Mesenchymal stem cell (in vitro differentiated cells and primary cell): ENCODE results near the gene EEFSEC.

Experiments
- DNase-seq: peaks from one replicate; pipeline ENCODE4 v3.0.0-alpha.2; 2013
- H2AFZ ChIP-seq: one replicate; pipeline ENCODE4 v1.6.1; 2013; ENCODE audit warnings: low read depth, mild to moderate bottlenecking, control low read depth, inconsistent platforms, low read length, moderate library complexity
- H2AK5ac ChIP-seq: 2 replicates; pipeline ENCODE4 v1.6.1; 2013; ENCODE audit warnings: low read length, moderate library complexity, mild to moderate bottlenecking, inconsistent platforms; ENCODE audit not compliant: severe bottlenecking
- H2BK120ac ChIP-seq: one replicate; pipeline ENCODE4 v1.6.1; 2013; ENCODE audit warnings: low read depth, mild to moderate bottlenecking, inconsistent platforms, low read length, moderate library complexity
- H2BK12ac ChIP-seq, 2 experiments: one replicate each; pipeline ENCODE4 v1.6.1; 2013; ENCODE audit warnings: inconsistent platforms in 2 of 2, low read length in 2 of 2, mild to moderate bottlenecking in 2 of 2, moderate library complexity in 2 of 2, control low read depth in 1 of 2
- H2BK15ac ChIP-seq: one replicate; pipeline ENCODE4 v1.6.1; 2013; ENCODE audit warnings: mild to moderate bottlenecking, low read depth, inconsistent platforms; ENCODE audit not compliant: poor library complexity, severe bottlenecking
- H2BK5ac ChIP-seq: 2 replicates; pipeline ENCODE4 v1.6.1; 2013; ENCODE audit warnings: low read depth, mild to moderate bottlenecking, low read length, control low read depth, inconsistent platforms; ENCODE audit not compliant: poor library complexity, severe bottlenecking
- H3K14ac ChIP-seq, 2 experiments: one replicate each; pipeline ENCODE4 v1.6.1; 2013; ENCODE audit warnings: inconsistent platforms in 2 of 2, low read length in 2 of 2, control low read depth in 1 of 2, mild to moderate bottlenecking in 1 of 2, moderate library complexity in 1 of 2
- H3K18ac ChIP-seq, 2 experiments: one replicate each; pipeline ENCODE4 v1.6.1; 2013; ENCODE audit warnings: inconsistent platforms in 2 of 2, low read length in 2 of 2, control low read depth in 1 of 2, low read depth in 1 of 2, mild to moderate bottlenecking in 1 of 2
- H3K23ac ChIP-seq, 2 experiments: one replicate each; pipeline ENCODE4 v1.6.1; 2013; ENCODE audit warnings: inconsistent platforms in 2 of 2, low read length in 2 of 2, mild to moderate bottlenecking in 2 of 2, moderate library complexity in 2 of 2, control low read depth in 1 of 2
- H3K27ac ChIP-seq: 2 replicates; pipeline ENCODE4 v1.5.1; 2013; ENCODE audit warnings: mild to moderate bottlenecking, moderate library complexity, low read length, control low read depth, inconsistent platforms; ENCODE audit not compliant: poor library complexity, severe bottlenecking
- H3K27me3 ChIP-seq, 2 experiments: 2 replicates each; pipeline versions ENCODE4 v1.6.1 to v1.7.0; 2013; ENCODE audit warnings: low read length in 2 of 2, mild to moderate bottlenecking in 2 of 2, moderate library complexity in 2 of 2, control low read depth in 1 of 2, inconsistent platforms in 1 of 2; ENCODE audit not compliant: control insufficient read depth in 1 of 2, insufficient read depth in 1 of 2
- H3K36me3 ChIP-seq, 2 experiments: 2 replicates each; pipeline versions ENCODE4 v1.6.1 to v1.7.0; 2013; ENCODE audit warnings: low read length in 2 of 2, control low read depth in 1 of 2, inconsistent platforms in 1 of 2, low read depth in 1 of 2, mild to moderate bottlenecking in 1 of 2; ENCODE audit not compliant: insufficient read depth in 2 of 2, control insufficient read depth in 1 of 2
- H3K4ac ChIP-seq, 2 experiments: one replicate each; pipeline ENCODE4 v1.6.1; 2013; ENCODE audit warnings: inconsistent platforms in 2 of 2, low read length in 2 of 2, mild to moderate bottlenecking in 2 of 2, moderate library complexity in 2 of 2, control low read depth in 1 of 2, low read depth in 1 of 2
- H3K4me1 ChIP-seq: 2 replicates; pipeline ENCODE4 v1.6.1; 2013; ENCODE audit warnings: low read depth, low read length, control low read depth; ENCODE audit not compliant: control insufficient read depth, insufficient read depth
- H3K4me2 ChIP-seq: 2 replicates; pipeline ENCODE4 v1.6.1; 2013; ENCODE audit warnings: low read length, mild to moderate bottlenecking, inconsistent platforms; ENCODE audit not compliant: poor library complexity, severe bottlenecking
- H3K4me3 ChIP-seq, 2 experiments: 2 replicates each; pipeline versions ENCODE4 v1.5.1 to v1.7.0; 2013; ENCODE audit warnings: low read length in 2 of 2, mild to moderate bottlenecking in 2 of 2, control low read depth in 1 of 2, low read depth in 1 of 2; ENCODE audit not compliant: insufficient read depth in 1 of 2
- H3K79me1 ChIP-seq: replicated peaks from 2 replicates; pipeline ENCODE4 v1.6.1; 2013; ENCODE audit warnings: mild to moderate bottlenecking, control low read depth, low read length, inconsistent platforms; ENCODE audit not compliant: poor library complexity, severe bottlenecking
- H3K9ac ChIP-seq: 2 replicates; pipeline ENCODE4 v1.7.0; 2013; ENCODE audit warnings: mild to moderate bottlenecking, low read length, moderate library complexity
- H3K9me3 ChIP-seq: 2 replicates; pipeline ENCODE4 v1.7.0; 2013; ENCODE audit warnings: mild to moderate bottlenecking, low read length; ENCODE audit not compliant: control insufficient read depth
- H4K8ac ChIP-seq: one replicate; pipeline ENCODE4 v1.6.1; 2013; ENCODE audit warnings: inconsistent platforms, mild to moderate bottlenecking, low read length, moderate library complexity
- H4K91ac ChIP-seq: one replicate; pipeline ENCODE4 v1.6.1; 2013; ENCODE audit warnings: mild to moderate bottlenecking, low read length, inconsistent platforms
- WGBS: methylation state at CpG from one replicate; pipeline ENCODE4 v1.1.7; 2013; ENCODE audit warnings: mixed read lengths; 5-methylcytosine and 5-hydroxymethylcytosine counted together

EEFSEC gene

DNA sequence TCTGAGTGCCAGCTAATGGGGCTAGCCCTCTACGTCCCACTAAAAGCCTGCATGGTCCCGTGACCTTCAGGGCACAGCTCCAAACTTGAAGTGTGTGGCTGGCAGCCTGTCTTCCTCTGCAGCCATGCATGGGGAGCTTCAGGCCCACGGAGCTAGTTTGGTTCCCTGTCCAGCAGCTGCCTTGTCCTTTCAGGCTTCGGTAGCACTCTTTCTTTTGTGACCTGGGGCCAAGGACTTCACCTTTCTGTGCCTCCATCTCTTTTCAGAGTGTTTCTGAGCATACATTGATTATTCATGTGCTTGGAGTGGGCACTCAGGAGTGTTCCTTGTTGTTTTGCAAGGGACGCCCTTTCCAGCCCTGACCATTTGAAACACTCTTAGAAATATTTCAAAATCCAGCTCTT is 158.2 kb downstream of the EEFSEC start:
- no peak overlapping the region for H2BK120ac ChIP-seq
- H2BK12ac ChIP-seq: no peak overlapping the region
- H3K36me3 ChIP-seq: peaks cover 0 to 7% of the 10 kb centered on the region in 2 experiments
- DNase-seq: no peak
- H4K8ac ChIP-seq: no peak overlapping the region
- no peak overlapping the region for H3K18ac ChIP-seq
- H3K79me1 ChIP-seq: no peaks in the 10 kb centered on the region
- no peak overlapping the region for H2AK5ac ChIP-seq
- H3K27ac ChIP-seq: no peak overlapping the region
- no peaks in the 10 kb centered on the region for H3K4me1 ChIP-seq
- H3K4me2 ChIP-seq: no peak overlapping the region
- no peak overlapping the region for H3K4ac ChIP-seq
- no peaks in the 10 kb centered on the region for H3K27me3 ChIP-seq
- no peak overlapping the region for H2BK5ac ChIP-seq
- no peak overlapping the region for H3K14ac ChIP-seq
- WGBS: 79% methylated on average over 5 of the region's 5 CpGs
- H3K4me3 ChIP-seq: no peak overlapping the region
- no peak overlapping the region for H3K9ac ChIP-seq
- H2AFZ ChIP-seq: no peak overlapping the region
- H3K23ac ChIP-seq: no peak overlapping the region
- H4K91ac ChIP-seq: no peak overlapping the region
- H2BK15ac ChIP-seq: no peak overlapping the region
- no peaks in the 10 kb centered on the region for H3K9me3 ChIP-seq

DNA sequence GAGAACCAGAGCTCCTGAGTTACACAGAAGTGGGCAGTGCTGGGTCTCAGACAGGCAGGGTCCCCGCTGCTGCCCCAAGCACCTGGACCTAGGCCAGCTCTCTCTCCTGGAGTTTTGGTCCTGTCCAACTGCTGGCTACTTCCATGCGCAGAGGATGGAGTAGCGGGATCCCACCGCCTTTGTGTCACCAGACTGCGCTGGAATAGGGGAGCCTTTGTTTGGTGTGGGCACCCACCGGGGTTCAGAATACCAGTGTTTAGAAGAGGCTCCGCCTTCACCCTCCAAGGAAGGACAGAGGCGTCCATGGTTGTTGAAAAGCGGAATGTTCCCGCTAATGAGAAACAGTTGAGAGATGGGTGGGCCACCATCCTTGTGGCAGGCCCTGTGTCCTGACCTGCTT is 159.0 kb downstream of the EEFSEC start:
- H3K36me3 ChIP-seq: peaks cover 0 to 10% of the 10 kb centered on the region in 2 experiments
- H2BK15ac ChIP-seq: no peak overlapping the region
- no peak overlapping the region for H2BK5ac ChIP-seq
- DNase-seq: no peak
- no peaks in the 10 kb centered on the region for H3K9me3 ChIP-seq
- no peak overlapping the region for H3K4ac ChIP-seq
- no peak overlapping the region for H3K27ac ChIP-seq
- H4K91ac ChIP-seq: no peak overlapping the region
- H2BK120ac ChIP-seq: no peak overlapping the region
- no peaks in the 10 kb centered on the region for H3K4me1 ChIP-seq
- H3K14ac ChIP-seq: no peak overlapping the region
- peak overlapping the region in 1 of 2 experiments; percentile 3 for H3K4me3 ChIP-seq
- no peak overlapping the region for H3K23ac ChIP-seq
- no peak overlapping the region for H3K4me2 ChIP-seq
- H3K27me3 ChIP-seq: no peaks in the 10 kb centered on the region
- H2BK12ac ChIP-seq: no peak overlapping the region
- no peak overlapping the region for H4K8ac ChIP-seq
- no peaks in the 10 kb centered on the region for H3K79me1 ChIP-seq
- H3K9ac ChIP-seq: no peak overlapping the region
- H2AFZ ChIP-seq: no peak overlapping the region
- WGBS: 98% methylated on average over 10 of the region's 10 CpGs
- no peak overlapping the region for H2AK5ac ChIP-seq
- no peak overlapping the region for H3K18ac ChIP-seq

DNA sequence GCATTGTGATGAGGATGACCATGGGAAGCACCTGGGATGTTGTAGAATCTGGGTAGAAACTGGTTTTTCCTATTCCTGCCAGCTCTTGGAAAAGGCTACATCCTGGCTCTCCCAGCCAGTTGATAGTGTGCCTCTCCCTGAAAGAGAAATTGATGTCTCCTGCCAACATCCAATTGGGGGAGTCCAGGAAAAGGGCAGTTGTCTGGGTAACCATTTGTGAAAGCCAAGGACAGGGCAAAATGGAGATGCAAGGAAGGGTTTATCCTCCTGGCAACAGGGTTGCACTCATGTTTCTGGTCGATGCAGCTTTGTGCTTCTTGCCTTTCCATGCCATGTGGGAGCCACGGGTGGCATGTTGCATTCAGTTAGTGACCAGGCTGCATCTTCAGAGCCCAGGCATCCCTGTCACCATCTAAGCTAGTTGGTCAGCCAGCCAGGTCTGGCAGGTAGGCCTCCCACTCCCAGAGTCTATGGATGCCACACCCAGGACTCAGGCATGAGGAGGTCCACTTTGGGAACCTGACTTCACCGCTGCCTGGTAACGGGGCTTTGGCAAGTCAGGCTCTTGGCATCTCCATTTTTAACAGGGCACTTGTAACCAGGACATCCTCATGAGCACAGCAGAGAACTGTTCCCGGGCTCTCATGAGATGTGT is 159.9 kb downstream of the EEFSEC start:
- no peak for DNase-seq
- Histone ChIP-seq H2BK5ac (no peak overlapping the region), H3K9me3 (no peaks in the 10 kb centered on the region), H3K27ac (no peak overlapping the region), H3K27me3 (peaks cover 0 to 3% of the 10 kb centered on the region in 2 experiments), H3K4me3 (no peak overlapping the region), H4K8ac (no peak overlapping the region), H3K18ac (no peak overlapping the region), H3K36me3 (peaks cover 0 to 16% of the 10 kb centered on the region in 2 experiments), H2AK5ac (no peak overlapping the region), H3K4me2 (no peak overlapping the region), H3K4me1 (no peaks in the 10 kb centered on the region), H3K79me1 (no peaks in the 10 kb centered on the region), H4K91ac (no peak overlapping the region), H3K14ac (no peak overlapping the region), H3K9ac (no peak overlapping the region), H2BK120ac (no peak overlapping the region), H2BK15ac (no peak overlapping the region), H2AFZ (no peak overlapping the region), H3K4ac (no peak overlapping the region), H2BK12ac (no peak overlapping the region), H3K23ac (no peak overlapping the region)
- 88% methylated on average over 5 of the region's 5 CpGs for WGBS

DNA sequence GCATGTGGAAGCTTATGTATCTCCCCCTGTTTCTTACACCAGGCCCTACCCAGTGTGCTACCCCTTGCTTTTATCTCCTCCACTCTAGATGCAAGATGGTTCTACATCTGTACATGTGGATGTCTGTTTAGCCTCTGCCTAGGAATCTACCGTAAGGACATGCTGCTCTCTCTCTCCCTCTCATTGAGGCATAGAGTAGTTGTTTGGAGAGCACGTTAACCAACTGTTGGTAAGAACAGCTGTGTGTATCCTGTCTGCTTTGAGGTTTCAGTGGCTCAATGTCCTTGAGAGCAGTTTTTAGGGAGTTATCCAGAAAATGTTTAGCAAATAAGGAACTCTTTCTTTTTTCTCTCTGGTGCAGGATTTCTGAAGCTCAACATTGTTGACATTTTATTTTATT is 160.7 kb downstream of the EEFSEC start:
- H2BK12ac ChIP-seq: no peak overlapping the region
- no peak overlapping the region for H3K23ac ChIP-seq
- H2AK5ac ChIP-seq: no peak overlapping the region
- H3K4me3 ChIP-seq: no peak overlapping the region
- no peaks in the 10 kb centered on the region for H3K4me1 ChIP-seq
- no peak overlapping the region for H3K4ac ChIP-seq
- peaks cover 0 to 3% of the 10 kb centered on the region in 2 experiments for H3K27me3 ChIP-seq
- no peak overlapping the region for H3K14ac ChIP-seq
- no peak overlapping the region for H4K91ac ChIP-seq
- DNase-seq: peak; percentile 6
- H3K18ac ChIP-seq: no peak overlapping the region
- H2AFZ ChIP-seq: no peak overlapping the region
- WGBS: 43% methylated on average over 1 of the region's 2 CpGs
- H2BK120ac ChIP-seq: no peak overlapping the region
- no peak overlapping the region for H2BK5ac ChIP-seq
- no peak overlapping the region for H3K27ac ChIP-seq
- H3K79me1 ChIP-seq: no peaks in the 10 kb centered on the region
- no peak overlapping the region for H4K8ac ChIP-seq
- H2BK15ac ChIP-seq: no peak overlapping the region
- H3K4me2 ChIP-seq: no peak overlapping the region
- no peak overlapping the region for H3K9ac ChIP-seq
- no peaks in the 10 kb centered on the region for H3K9me3 ChIP-seq
- peaks cover 0 to 19% of the 10 kb centered on the region in 2 experiments for H3K36me3 ChIP-seq
